K562 (cell line): ENCODE results near the gene UBN2. TPM values are rescaled to one million over a fixed set of nuclear protein-coding genes. Genes with fewer than 3 reads are reported as not detected.
A peak's percentile ranks its signal among the peaks of the same experiment; 100 is the strongest.

Experiments
- JUN ChIP-seq, 2 experiments: sonication (generic) in 1 of 2; formaldehyde crosslinking in 1 of 2; IDR thresholded peaks; 2 replicates each; pipeline versions ENCODE4 v1.6.1 to v1.8.0; 2012 to 2022; ENCODE audit warnings: borderline replicate concordance in 2 of 2, mild to moderate bottlenecking in 2 of 2, improper control_type of control experiment in 1 of 2, low read depth in 1 of 2, low read length in 1 of 2, missing genetic modification reagents in 1 of 2
- MAFF ChIP-seq: IDR thresholded peaks from 2 replicates; pipeline ENCODE4 v1.6.1; 2012; ENCODE audit warnings: low read length, improper control_type of control experiment
- MCM2 ChIP-seq: fragments of 450-650 bp; IDR thresholded peaks from 2 replicates; pipeline ENCODE4 v1.6.1; 2017; ENCODE audit warnings: low read depth, mild to moderate bottlenecking
- NFXL1 ChIP-seq: fragments of 450-650 bp; formaldehyde crosslinking; IDR thresholded peaks from 2 replicates; pipeline ENCODE4 v1.4.0; 2021; ENCODE audit warnings: mild to moderate bottlenecking
- NR2F6 ChIP-seq: fragments of 450-650 bp; formaldehyde crosslinking; IDR thresholded peaks from 2 replicates; pipeline ENCODE4 v1.4.0; 2020; ENCODE audit warnings: mild to moderate bottlenecking
- PYGO2 ChIP-seq: fragments of 450-650 bp; IDR thresholded peaks from 2 replicates; pipeline ENCODE4 v1.6.1; 2016; ENCODE audit warnings: mild to moderate bottlenecking, missing genetic modification characterization, moderate library complexity, missing compliant biosample characterization
- SIRT6 ChIP-seq: IDR thresholded peaks from one replicate; pipeline ENCODE4 v1.6.1; 2012; ENCODE audit warnings: low read depth, mild to moderate bottlenecking, control low read depth, inconsistent platforms, low read length, moderate library complexity
- THRAP3 ChIP-seq: fragments of 450-650 bp; IDR thresholded peaks from 2 replicates; pipeline ENCODE4 v1.6.1; 2016; ENCODE audit warnings: mild to moderate bottlenecking, inconsistent platforms, borderline replicate concordance
- ZBTB17 ChIP-seq: fragments of 450-650 bp; formaldehyde crosslinking; IDR thresholded peaks from 2 replicates; pipeline ENCODE4 v1.4.0; 2020; ENCODE audit warnings: mild to moderate bottlenecking
- ZNF696 ChIP-seq: fragments of 250-450 bp; sonication (Bioruptor Pico); conservative IDR thresholded peaks from 2 replicates; pipeline ENCODE4 v1.4.0; 2020; ENCODE audit warnings: mild to moderate bottlenecking, moderate library complexity
- polyA plus RNA-seq, 8 experiments: library from polyadenylated mRNA; depleted of rRNA in 4 of 8; stranded (reverse) in 5 of 8; unstranded in 3 of 8; fragments of >200 nt; fragmentation: Nextera tagmentation in 2 of 8; fragmentation: Illumina TruSeq in 1 of 8; extraction: Ambion mirVana in 2 of 8; extraction: Trizol in 1 of 8; gene quantifications; 2 replicates each; pipeline versions ENCODE4 v1.2.1 to v1.2.3, GENCODE V29; 2011 to 2014; ENCODE audit warnings: inconsistent platforms in 1 of 8, missing spikeins in 1 of 8
- total RNA-seq, 7 experiments: library from RNA; depleted of rRNA in 6 of 7; stranded (reverse); fragments of >200 nt in 6 of 7; fragmentation: Illumina TruSeq in 2 of 7; extraction: Trizol in 2 of 7; gene quantifications; 2 replicates each; pipeline versions ENCODE4 v1.2.1 to v1.2.3, GENCODE V29; 2011 to 2021; ENCODE audit warnings: low replicate concordance in 1 of 7
- TF ChIP-seq, protein P1 (sequence below): fragments of 450-650 bp; formaldehyde crosslinking; IDR thresholded peaks from 2 replicates; pipeline ENCODE4 v1.4.0; 2022; ENCODE audit warnings: missing genetic modification characterization
- TF ChIP-seq, protein P2 (sequence below): fragments of 450-650 bp; IDR thresholded peaks from 2 replicates; pipeline ENCODE4 v1.6.1; 2016; ENCODE audit warnings: antibody characterized with exemption
- TF ChIP-seq, protein P3 (sequence below): sonication (generic); formaldehyde crosslinking; IDR thresholded peaks from 2 replicates; pipeline ENCODE4 v1.8.0; 2022; ENCODE audit warnings: mild to moderate bottlenecking, low read depth, missing genetic modification reagents
- TF ChIP-seq, protein P4 (sequence below): sonication (generic); formaldehyde crosslinking; IDR thresholded peaks from 2 replicates; pipeline ENCODE4 v1.8.1; 2023; ENCODE audit warnings: mild to moderate bottlenecking, missing genetic modification reagents

The UBN2 gene
- total and polyA plus RNA-seq, 9 of the 15 experiments (the other 6 are each of a cell fraction or from before 2014, with no cell fraction given): 1.2 to 19.5 (median 9.9) TPM

DNA sequence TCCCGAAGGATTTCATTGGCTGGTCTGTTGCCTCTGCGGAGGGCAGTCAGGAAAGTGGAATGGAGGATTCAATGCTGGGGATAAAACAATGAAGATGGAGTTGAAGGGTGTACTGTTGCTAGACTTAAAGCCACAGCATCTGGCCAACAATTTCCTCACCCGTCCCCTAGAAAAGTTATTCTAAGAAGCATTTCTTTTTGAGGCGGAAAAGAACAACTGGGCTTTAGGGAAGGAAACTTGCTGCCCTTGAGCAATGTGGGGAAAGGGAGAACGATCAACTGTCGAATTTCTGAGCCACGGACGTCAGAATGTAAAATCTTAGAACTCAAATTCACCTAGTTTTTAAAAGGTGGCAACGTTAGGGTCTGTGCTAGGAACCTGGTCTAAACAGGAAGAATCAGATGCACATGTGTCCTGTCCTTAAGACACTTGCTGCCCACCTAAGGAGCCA is 110.8 kb downstream of the UBN2 start (continued):
- TF ChIP-seq, protein P1, sequence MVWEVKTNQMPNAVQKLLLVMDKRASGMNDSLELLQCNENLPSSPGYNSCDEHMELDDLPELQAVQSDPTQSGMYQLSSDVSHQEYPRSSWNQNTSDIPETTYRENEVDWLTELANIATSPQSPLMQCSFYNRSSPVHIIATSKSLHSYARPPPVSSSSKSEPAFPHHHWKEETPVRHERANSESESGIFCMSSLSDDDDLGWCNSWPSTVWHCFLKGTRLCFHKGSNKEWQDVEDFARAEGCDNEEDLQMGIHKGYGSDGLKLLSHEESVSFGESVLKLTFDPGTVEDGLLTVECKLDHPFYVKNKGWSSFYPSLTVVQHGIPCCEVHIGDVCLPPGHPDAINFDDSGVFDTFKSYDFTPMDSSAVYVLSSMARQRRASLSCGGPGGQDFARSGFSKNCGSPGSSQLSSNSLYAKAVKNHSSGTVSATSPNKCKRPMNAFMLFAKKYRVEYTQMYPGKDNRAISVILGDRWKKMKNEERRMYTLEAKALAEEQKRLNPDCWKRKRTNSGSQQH: peak; percentile 39; the same call in 1 of the 2 replicates
- TF ChIP-seq JUN (IDR thresholded peaks at IDR 0.05; ENCODE audit: borderline replicate concordance, low read depth, low read length): no peak
- TF ChIP-seq JUN (CRISPR knock-in tag; IDR thresholded peaks at IDR 0.05; ENCODE audit: borderline replicate concordance): no peak
- TF ChIP-seq NR2F6 (CRISPR knock-in tag): peak; percentile 28; the same call in 1 of the 2 replicates
- peak; percentile 52; the same call in 1 of the 2 replicates for TF ChIP-seq THRAP3
- no peak for TF ChIP-seq SIRT6
- TF ChIP-seq MAFF: peak; percentile 10; the same call in 1 of the 2 replicates
- TF ChIP-seq PYGO2: 0 out of 2 replicates have a peak, but pooled peaks have one; percentile 13
- TF ChIP-seq, protein P2, sequence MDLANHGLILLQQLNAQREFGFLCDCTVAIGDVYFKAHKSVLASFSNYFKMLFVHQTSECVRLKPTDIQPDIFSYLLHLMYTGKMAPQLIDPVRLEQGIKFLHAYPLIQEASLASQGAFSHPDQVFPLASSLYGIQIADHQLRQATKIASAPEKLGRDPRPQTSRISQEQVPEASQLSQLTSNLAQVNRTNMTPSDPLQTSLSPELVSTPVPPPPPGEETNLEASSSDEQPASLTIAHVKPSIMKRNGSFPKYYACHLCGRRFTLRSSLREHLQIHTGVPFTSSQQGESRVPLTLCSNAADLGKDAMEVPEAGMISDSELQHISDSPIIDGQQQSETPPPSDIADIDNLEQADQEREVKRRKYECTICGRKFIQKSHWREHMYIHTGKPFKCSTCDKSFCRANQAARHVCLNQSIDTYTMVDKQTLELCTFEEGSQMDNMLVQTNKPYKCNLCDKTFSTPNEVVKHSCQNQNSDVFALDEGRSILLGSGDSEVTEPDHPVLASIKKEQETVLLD: no peak
- no peak for TF ChIP-seq ZNF696 (CRISPR knock-in tag)
- TF ChIP-seq, protein P3, sequence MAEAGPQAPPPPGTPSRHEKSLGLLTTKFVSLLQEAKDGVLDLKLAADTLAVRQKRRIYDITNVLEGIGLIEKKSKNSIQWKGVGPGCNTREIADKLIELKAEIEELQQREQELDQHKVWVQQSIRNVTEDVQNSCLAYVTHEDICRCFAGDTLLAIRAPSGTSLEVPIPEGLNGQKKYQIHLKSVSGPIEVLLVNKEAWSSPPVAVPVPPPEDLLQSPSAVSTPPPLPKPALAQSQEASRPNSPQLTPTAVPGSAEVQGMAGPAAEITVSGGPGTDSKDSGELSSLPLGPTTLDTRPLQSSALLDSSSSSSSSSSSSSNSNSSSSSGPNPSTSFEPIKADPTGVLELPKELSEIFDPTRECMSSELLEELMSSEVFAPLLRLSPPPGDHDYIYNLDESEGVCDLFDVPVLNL (CRISPR knock-in tag): no peak
- TF ChIP-seq NFXL1 (CRISPR knock-in tag): no peak
- 0 out of 2 replicates have a peak, but pooled peaks have one; percentile 35 for TF ChIP-seq MCM2
- TF ChIP-seq ZBTB17 (CRISPR knock-in tag): peak; percentile 73
- TF ChIP-seq, protein P4, sequence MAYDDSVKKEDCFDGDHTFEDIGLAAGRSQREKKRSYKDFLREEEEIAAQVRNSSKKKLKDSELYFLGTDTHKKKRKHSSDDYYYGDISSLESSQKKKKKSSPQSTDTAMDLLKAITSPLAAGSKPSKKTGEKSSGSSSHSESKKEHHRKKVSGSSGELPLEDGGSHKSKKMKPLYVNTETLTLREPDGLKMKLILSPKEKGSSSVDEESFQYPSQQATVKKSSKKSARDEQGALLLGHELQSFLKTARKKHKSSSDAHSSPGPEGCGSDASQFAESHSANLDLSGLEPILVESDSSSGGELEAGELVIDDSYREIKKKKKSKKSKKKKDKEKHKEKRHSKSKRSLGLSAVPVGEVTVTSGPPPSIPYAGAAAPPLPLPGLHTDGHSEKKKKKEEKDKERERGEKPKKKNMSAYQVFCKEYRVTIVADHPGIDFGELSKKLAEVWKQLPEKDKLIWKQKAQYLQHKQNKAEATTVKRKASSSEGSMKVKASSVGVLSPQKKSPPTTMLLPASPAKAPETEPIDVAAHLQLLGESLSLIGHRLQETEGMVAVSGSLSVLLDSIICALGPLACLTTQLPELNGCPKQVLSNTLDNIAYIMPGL: no peak
